Tibial nerve (tissue), 4 donors: ENCODE data around the gene DDIT3.

Experiments used
- CTCF ChIP-seq, 5 experiments: fragments of 200-600 bp in 3 of 5; fragments of 450-650 bp in 2 of 5; sonication (generic) in 3 of 5; IDR thresholded peaks; one replicate each; pipeline ENCODE4 v1.5.1; 2016 to 2019; ENCODE audit warnings: antibody characterized with exemption in 5 of 5, mild to moderate bottlenecking in 3 of 5, moderate library complexity in 2 of 5
- EP300 ChIP-seq, 2 donors: sonication (generic); formaldehyde crosslinking; IDR thresholded peaks; one replicate each; pipeline ENCODE4 v1.6.1; 2017; ENCODE audit warnings: antibody characterized with exemption in 2 of 2, mild to moderate bottlenecking in 1 of 2
- POLR2A ChIP-seq, 2 donors: fragments of 450-650 bp; IDR thresholded peaks; one replicate each; pipeline ENCODE4 v1.6.1; 2017; ENCODE audit warnings: antibody characterized with exemption in 2 of 2, mild to moderate bottlenecking in 2 of 2, moderate library complexity in 2 of 2

DNA sequence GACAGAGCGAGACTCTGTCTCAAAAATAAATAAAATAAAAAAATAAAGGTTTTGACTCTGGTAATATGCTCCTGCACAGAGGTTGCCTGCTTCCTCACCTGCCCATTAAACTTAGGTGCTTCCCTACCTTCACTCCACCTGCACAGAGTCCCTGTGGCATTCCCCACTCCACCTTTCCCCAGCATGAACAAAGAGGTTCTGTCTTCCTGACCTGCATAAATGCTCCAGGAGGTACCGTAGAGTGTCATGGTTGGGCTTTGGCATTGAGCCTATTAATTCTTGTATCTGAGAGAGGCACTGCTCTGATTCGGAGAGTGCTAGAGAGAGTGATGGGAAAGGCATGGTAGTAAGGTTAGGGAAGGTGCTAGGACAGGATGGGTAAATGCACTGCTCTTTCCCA lies 46.9 kb downstream of the DDIT3 start:
- no peak for TF ChIP-seq CTCF (IDR thresholded peaks at IDR 0.05)
- TF ChIP-seq EP300 (IDR thresholded peaks at IDR 0.05): no peak
- no peak for TF ChIP-seq POLR2A (IDR thresholded peaks at IDR 0.05)
